Ammon's horn (tissue), 1 donor: Measurements from ENCODE around the gene TUBA1B.
A peak's percentile ranks its signal among the peaks of the same experiment; 100 is the strongest.

Experiments used
- DNase-seq: peaks from one replicate; pipeline ENCODE4 v3.0.0-alpha.2; 2016; ENCODE audit warnings: low spot score

Gene TUBA1B

GRCh38 chr12:49089821-49090773, 41.1 kb downstream of the TUBA1B start:
- DNase-seq: no peak

GRCh38 chr12:49088932-49089330, 42.3 kb downstream of the TUBA1B start:
- no peak for DNase-seq

GRCh38 chr12:49088150-49088931, 42.9 kb downstream of the TUBA1B start:
- DNase-seq: peak; percentile 95

DNA sequence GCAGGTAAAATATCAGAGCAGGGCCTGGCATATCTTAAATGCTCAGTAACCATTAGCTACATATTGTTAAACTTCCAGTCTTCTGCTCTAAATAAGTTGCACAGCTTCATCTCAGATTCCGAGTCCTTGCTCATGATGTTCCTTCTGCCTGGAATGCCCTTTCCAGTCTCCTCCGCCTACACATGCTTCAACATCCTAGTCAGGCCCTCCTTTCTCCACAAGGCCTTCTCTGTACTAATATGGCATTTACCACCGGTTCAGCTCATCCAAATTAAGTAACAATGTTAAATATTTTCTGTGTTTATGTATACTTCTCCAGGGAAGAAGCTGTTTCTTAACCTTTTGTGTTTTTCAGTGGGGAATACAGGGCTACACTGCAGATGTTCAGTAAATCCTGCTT, 45.1 kb downstream of the TUBA1B start:
- DNase-seq: no peak

DNA sequence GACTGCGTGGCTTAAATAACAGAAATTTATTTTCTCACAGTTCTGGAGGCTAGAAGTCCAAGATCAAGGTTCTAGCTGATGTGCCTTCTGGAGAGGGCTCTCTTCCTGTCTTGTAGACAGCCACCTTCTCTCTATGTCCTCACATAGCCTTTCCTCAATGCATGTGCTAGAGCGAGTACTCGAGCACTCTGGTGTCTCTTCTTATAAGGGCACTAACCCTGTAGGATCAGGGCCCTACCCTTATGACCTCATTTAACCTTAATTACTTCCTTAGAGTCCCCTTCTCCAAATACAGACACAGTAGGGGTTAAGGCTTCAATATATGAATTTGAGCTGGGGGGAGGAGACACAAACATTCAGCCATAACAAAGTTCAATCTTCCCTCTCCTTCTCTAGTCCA, 46.8 kb downstream of the TUBA1B start:
- DNase-seq: no peak

DNA sequence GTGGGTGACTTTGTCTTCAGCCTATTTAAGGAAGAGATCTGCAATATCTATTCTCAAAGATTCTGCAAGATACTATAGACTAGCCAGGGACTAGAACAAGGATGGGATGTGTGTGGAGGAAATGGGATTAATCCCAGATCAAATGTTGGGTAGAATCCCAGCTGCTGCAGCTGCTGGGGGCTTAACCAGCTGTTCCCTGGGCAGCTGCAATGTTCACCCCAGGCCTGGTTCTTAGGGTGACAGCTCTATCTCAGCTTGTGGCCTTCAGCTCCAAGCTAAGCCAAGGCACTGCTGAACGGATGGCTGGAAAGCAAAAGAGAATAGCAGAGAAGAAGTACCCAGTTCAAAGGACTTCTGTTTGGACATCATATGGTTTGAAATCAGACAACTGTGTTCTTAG, 51.4 kb downstream of the TUBA1B start:
- no peak for DNase-seq
